ENCODE data around the gene EIF4E1B.

Gene EIF4E1B

GRCh38 chr5:176601901-176602482, 28.5 kb upstream of the EIF4E1B start:
- DNase-seq (ENCODE audit: low read depth, low spot score), result no peak
- H3K4me3 ChIP-seq (ENCODE audit: low read length), result no peak overlapping the region

- H3K4me3 ChIP-seq (ENCODE audit: low read length), result no peak overlapping the region
- no peak for DNase-seq (ENCODE audit: low read depth, low spot score)
These were observed 27.4 kb upstream of the EIF4E1B start for GRCh38 chr5:176603091-176603490.

- H3K4me3 ChIP-seq (ENCODE audit: low read length), result no peak overlapping the region
- DNase-seq (ENCODE audit: low read depth, low spot score), result no peak
These were observed 24.4 kb upstream of the EIF4E1B start for GRCh38 chr5:176606032-176606431.

GRCh38 chr5:176606875-176607274, 23.6 kb upstream of the EIF4E1B start:
- DNase-seq (ENCODE audit: low read depth, low spot score), result no peak
- no peak overlapping the region for H3K4me3 ChIP-seq (ENCODE audit: low read length)

- DNase-seq (ENCODE audit: low read depth, low spot score), result no peak
- H3K4me3 ChIP-seq (ENCODE audit: low read length), result no peak overlapping the region
These were observed 22.3 kb upstream of the EIF4E1B start for GRCh38 chr5:176608142-176608705.

- H3K4me3 ChIP-seq (ENCODE audit: low read length), result peak overlapping the region; percentile 48
- no peak for DNase-seq (ENCODE audit: low read depth, low spot score)
These were observed 21.3 kb upstream of the EIF4E1B start for GRCh38 chr5:176608937-176609723.

GRCh38 chr5:176609724-176610434, 20.6 kb upstream of the EIF4E1B start, which contains the start of gene GPRIN1:
Gene GPRIN1, minus strand, starts transcription at chr5:176610156. Its CDS starts 10,322 bp downstream, at chr5:176599834.
- H3K4me3 ChIP-seq (ENCODE audit: low read length), result peak within 1 kb of the TSS; percentile 55
- DNase-seq (ENCODE audit: low read depth, low spot score), result no peak

GRCh38 chr5:176610435-176610773, 20.1 kb upstream of the EIF4E1B start:
- no peak for DNase-seq (ENCODE audit: low read depth, low spot score)
- peak overlapping the region; percentile 55 for H3K4me3 ChIP-seq (ENCODE audit: low read length)

- peak; percentile 43 for DNase-seq (ENCODE audit: low read depth, low spot score)
- no peak overlapping the region for H3K4me3 ChIP-seq (ENCODE audit: low read length)
These were observed 19.0 kb upstream of the EIF4E1B start for GRCh38 chr5:176611435-176611834.

- no peak overlapping the region for H3K4me3 ChIP-seq (ENCODE audit: low read length)
- no peak for DNase-seq (ENCODE audit: low read depth, low spot score)
These were observed 18.5 kb upstream of the EIF4E1B start for GRCh38 chr5:176612008-176612407.

GRCh38 chr5:176612855-176613254, 17.6 kb upstream of the EIF4E1B start:
- DNase-seq (ENCODE audit: low read depth, low spot score), result no peak

GRCh38 chr5:176614805-176615478, 15.5 kb upstream of the EIF4E1B start:
- DNase-seq (ENCODE audit: low read depth, low spot score), result no peak

More at GRCh38 chr5:176612855-176613254, 17.6 kb upstream of the EIF4E1B start:
- H3K4me3 ChIP-seq (ENCODE audit: low read length), result no peak overlapping the region

GRCh38 chr5:176616511-176616910, 14.0 kb upstream of the EIF4E1B start:
- H3K4me3 ChIP-seq (ENCODE audit: low read length), result no peak overlapping the region
- no peak for DNase-seq (ENCODE audit: low read depth, low spot score)

More at GRCh38 chr5:176614805-176615478, 15.5 kb upstream of the EIF4E1B start:
- no peak overlapping the region for H3K4me3 ChIP-seq (ENCODE audit: low read length)

- no peak overlapping the region for H3K4me3 ChIP-seq (ENCODE audit: low read length)
- DNase-seq (ENCODE audit: low read depth, low spot score), result no peak
These were observed 11.7 kb upstream of the EIF4E1B start for GRCh38 chr5:176618783-176619182.

- H3K4me3 ChIP-seq (ENCODE audit: low read length), result no peak overlapping the region
- no peak for DNase-seq (ENCODE audit: low read depth, low spot score)
These were observed 11.3 kb upstream of the EIF4E1B start for GRCh38 chr5:176619203-176619568.

- H3K4me3 ChIP-seq (ENCODE audit: low read length), result no peak overlapping the region
- DNase-seq (ENCODE audit: low read depth, low spot score), result no peak
These were observed 10.7 kb upstream of the EIF4E1B start for GRCh38 chr5:176619569-176620332.

GRCh38 chr5:176620333-176620981, 10.0 kb upstream of the EIF4E1B start:
- no peak for DNase-seq (ENCODE audit: low read depth, low spot score)
- no peak overlapping the region for H3K4me3 ChIP-seq (ENCODE audit: low read length)

- DNase-seq (ENCODE audit: low read depth, low spot score), result no peak
- no peak overlapping the region for H3K4me3 ChIP-seq (ENCODE audit: low read length)
These were observed 8.8 kb upstream of the EIF4E1B start for GRCh38 chr5:176621661-176622079.
